Activated CD8-positive, alpha-beta memory T cell treated with anti-CD3 and anti-CD28 coated beads, Interleukin-2, amount 50 U/mL, for 24 hours (primary cell): ENCODE data around the gene FSTL5.

Experiments
- DNase-seq: peaks from one replicate; pipeline ENCODE4 v3.0.0-alpha.2; 2020; ENCODE audit errors: extremely low read depth

FSTL5 gene

GRCh38 chr4:161714022-161714751, 449.6 kb downstream of the FSTL5 start:
- DNase-seq, result no peak

- no peak for DNase-seq
Measured at GRCh38 chr4:161704653-161705052, 459.1 kb downstream of the FSTL5 start.

- no peak for DNase-seq
Measured at GRCh38 chr4:161704040-161704439, 459.8 kb downstream of the FSTL5 start.

- DNase-seq, result no peak
Measured at GRCh38 chr4:161702287-161702686, 461.5 kb downstream of the FSTL5 start.

GRCh38 chr4:161696944-161697343, 466.9 kb downstream of the FSTL5 start:
- DNase-seq, result no peak

GRCh38 chr4:161680146-161680545, 483.7 kb downstream of the FSTL5 start:
- DNase-seq, result no peak

- DNase-seq, result no peak
Measured at GRCh38 chr4:161664740-161665139, 499.1 kb downstream of the FSTL5 start.

GRCh38 chr4:161663844-161664243, 500.0 kb downstream of the FSTL5 start:
- no peak for DNase-seq

GRCh38 chr4:161658676-161659075, 505.1 kb downstream of the FSTL5 start:
- no peak for DNase-seq

- no peak for DNase-seq
Measured at GRCh38 chr4:161657616-161658015, 506.2 kb downstream of the FSTL5 start.

- DNase-seq, result no peak
Measured at GRCh38 chr4:161656594-161656993, 507.2 kb downstream of the FSTL5 start.

- no peak for DNase-seq
Measured at GRCh38 chr4:161655148-161655547, 508.7 kb downstream of the FSTL5 start.

GRCh38 chr4:161653697-161654096, 510.1 kb downstream of the FSTL5 start:
- no peak for DNase-seq

GRCh38 chr4:161651586-161651985, 512.2 kb downstream of the FSTL5 start:
- DNase-seq, result no peak

GRCh38 chr4:161650812-161651211, 513.0 kb downstream of the FSTL5 start:
- no peak for DNase-seq

GRCh38 chr4:161647757-161648156, 516.0 kb downstream of the FSTL5 start:
- no peak for DNase-seq

GRCh38 chr4:161642708-161643107, 521.1 kb downstream of the FSTL5 start:
- no peak for DNase-seq

- no peak for DNase-seq
Measured at GRCh38 chr4:161629694-161630441, 533.9 kb downstream of the FSTL5 start.

- DNase-seq, result no peak
Measured at GRCh38 chr4:161604516-161605300, 559.1 kb downstream of the FSTL5 start.

- no peak for DNase-seq
Measured at GRCh38 chr4:161601011-161601410, 562.8 kb downstream of the FSTL5 start.

GRCh38 chr4:161595230-161595771, 568.5 kb downstream of the FSTL5 start:
- no peak for DNase-seq

- DNase-seq, result no peak
Measured at GRCh38 chr4:161585011-161585410, 578.8 kb downstream of the FSTL5 start.
